Measurements from ENCODE around the gene UGT3A1. TPM values are rescaled to one million over a fixed set of nuclear protein-coding genes. Genes with fewer than 3 reads are reported as not detected.

Gene UGT3A1
- total and polyA plus RNA-seq, 2 experiments from 2014 or later, result 1.6 to 3.1 TPM

DNA sequence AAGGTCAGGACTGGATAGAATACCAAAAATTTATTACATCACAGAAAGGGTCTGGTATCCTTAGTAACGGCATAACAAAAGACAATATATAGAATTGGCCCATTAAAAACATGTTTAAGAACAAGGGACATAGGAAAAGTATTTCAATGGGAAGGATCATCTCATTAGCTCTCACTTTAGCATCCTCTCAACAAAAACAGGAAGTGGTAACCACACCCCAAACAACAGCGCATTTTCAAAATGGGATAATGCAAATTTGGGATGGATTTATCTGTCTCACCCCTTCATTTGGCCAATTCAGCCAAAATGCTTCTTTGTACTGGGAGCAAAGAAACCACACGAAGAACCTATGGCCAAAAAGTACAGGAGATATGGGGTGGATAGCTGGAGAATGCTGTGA is 9.8 kb upstream of the UGT3A1 start (continued):
- TF ChIP-seq ZNF462 (CRISPR knock-in tag; IDR thresholded peaks at IDR 0.05) (no peak), REST (IDR thresholded peaks at IDR 0.05; ENCODE audit: unreplicated experiment) (no peak), EZH2phosphoT487 (IDR thresholded peaks at IDR 0.05; ENCODE audit: unreplicated experiment) (no peak), CREB1 (CRISPR knock-in tag; IDR thresholded peaks at IDR 0.05; ENCODE audit: low read depth) (no peak), ZNF114 (CRISPR knock-in tag; IDR thresholded peaks at IDR 0.05) (no peak), ZNF331 (CRISPR knock-in tag; IDR thresholded peaks at IDR 0.05; ENCODE audit: low read depth) (no peak), POLR2AphosphoS5 (IDR thresholded peaks at IDR 0.05; ENCODE audit: low read depth) (no peak), JUNB (IDR thresholded peaks at IDR 0.05; ENCODE audit: unreplicated experiment) (no peak), NANOG (IDR thresholded peaks at IDR 0.05; ENCODE audit: borderline replicate concordance) (no peak)

Measured in GM23338 (cell line).